Osteocyte (in vitro differentiated cells): ENCODE measurements around the gene LRP3. TPM values are rescaled to one million over a fixed set of nuclear protein-coding genes. Genes with fewer than 3 reads are reported as not detected.

Experiments
- DNase-seq: peaks from one replicate; pipeline ENCODE4 v3.0.0; 2021; ENCODE audit warnings: mixed read lengths; ENCODE audit not compliant: unreplicated experiment; ENCODE audit errors: extremely low spot score
- H3K27ac Mint-ChIP-seq: one replicate; pipeline ENCODE4 v1.8.0; 2021; ENCODE audit warnings: mild to moderate bottlenecking, mixed read lengths; ENCODE audit not compliant: unreplicated experiment
- H3K27me3 Mint-ChIP-seq: one replicate; pipeline ENCODE4 v1.8.0; 2021; ENCODE audit warnings: mixed read lengths; ENCODE audit not compliant: unreplicated experiment
- H3K36me3 Mint-ChIP-seq: one replicate; pipeline ENCODE4 v1.8.0; 2021; ENCODE audit warnings: mixed read lengths; ENCODE audit not compliant: unreplicated experiment
- H3K4me1 Mint-ChIP-seq: one replicate; pipeline ENCODE4 v1.8.0; 2021; ENCODE audit warnings: mixed read lengths; ENCODE audit not compliant: unreplicated experiment
- H3K4me3 Mint-ChIP-seq: one replicate; pipeline ENCODE4 v1.8.0; 2021; ENCODE audit warnings: mild to moderate bottlenecking, moderate library complexity, mixed read lengths; ENCODE audit not compliant: unreplicated experiment
- H3K9me3 Mint-ChIP-seq: one replicate; pipeline ENCODE4 v1.8.0; 2021; ENCODE audit warnings: mixed read lengths; ENCODE audit not compliant: unreplicated experiment
- CTCF ChIP-seq: fragments of 200-600 bp; sonication (generic); IDR thresholded peaks from 2 replicates; pipeline ENCODE4 v1.5.0; 2021; ENCODE audit warnings: antibody characterized with exemption, mild to moderate bottlenecking, moderate library complexity
- total RNA-seq: library from RNA; stranded (reverse); gene quantifications from 2 replicates; pipeline ENCODE4 v1.2.1, GENCODE V29; 2021

The LRP3 gene
- total RNA-seq, 1 donor from 2014 or later = 49.8 TPM

- no peak for DNase-seq
- Mint-ChIP-seq H3K36me3 (no peaks in the 10 kb centered on the region), H3K27me3 (peaks cover 6% of the 10 kb centered on the region), H3K4me1 (peaks cover 5% of the 10 kb centered on the region), H3K4me3 (no peak overlapping the region), H3K9me3 (no peaks in the 10 kb centered on the region), H3K27ac (no peak overlapping the region)
- no peak for TF ChIP-seq CTCF
These were observed 2.6 kb upstream of the LRP3 start for GRCh38 chr19:33191501-33191900.

GRCh38 chr19:33192010-33192409 lies 2.1 kb upstream of the LRP3 start:
- Mint-ChIP-seq H3K27ac (no peak overlapping the region), H3K4me3 (no peak overlapping the region), H3K9me3 (no peaks in the 10 kb centered on the region), H3K27me3 (peaks cover 6% of the 10 kb centered on the region), H3K4me1 (peaks cover 5% of the 10 kb centered on the region), H3K36me3 (no peaks in the 10 kb centered on the region)
- TF ChIP-seq CTCF = peak; percentile 31
- DNase-seq = no peak

GRCh38 chr19:33193269-33193864 lies 763 bp upstream of the LRP3 start:
- H3K36me3 Mint-ChIP-seq = no peaks in the 10 kb centered on the region
- peaks cover 5% of the 10 kb centered on the region for H3K4me1 Mint-ChIP-seq
- no peak for TF ChIP-seq CTCF
- no peaks in the 10 kb centered on the region for H3K9me3 Mint-ChIP-seq
- H3K27me3 Mint-ChIP-seq = peaks cover 6% of the 10 kb centered on the region
- no peak for DNase-seq
- H3K27ac Mint-ChIP-seq = no peak overlapping the region
- H3K4me3 Mint-ChIP-seq = peak overlapping the region; percentile 64

GRCh38 chr19:33194532-33194885 lies 379 bp downstream of the LRP3 start:
- no peaks in the 10 kb centered on the region for H3K36me3 Mint-ChIP-seq
- no peak for TF ChIP-seq CTCF
- H3K9me3 Mint-ChIP-seq = no peaks in the 10 kb centered on the region
- H3K27ac Mint-ChIP-seq = no peak overlapping the region
- peaks cover 6% of the 10 kb centered on the region for H3K27me3 Mint-ChIP-seq
- DNase-seq = no peak
- no peak overlapping the region for H3K4me3 Mint-ChIP-seq
- H3K4me1 Mint-ChIP-seq = peaks cover 5% of the 10 kb centered on the region

- Mint-ChIP-seq H3K4me1 (peaks cover 5% of the 10 kb centered on the region), H3K27me3 (peaks cover 6% of the 10 kb centered on the region), H3K4me3 (peak overlapping the region; percentile 84)
These were observed 935 bp downstream of the LRP3 start for GRCh38 chr19:33194886-33195644.

More at GRCh38 chr19:33194886-33195644, 935 bp downstream of the LRP3 start:
- Mint-ChIP-seq H3K27ac (peak overlapping the region; percentile 52), H3K9me3 (no peaks in the 10 kb centered on the region), H3K36me3 (no peaks in the 10 kb centered on the region)
- no peak for DNase-seq
- TF ChIP-seq CTCF = no peak
